Hypothalamus (tissue), 51 donors: ENCODE data around the gene FYB2.

Experiments used
- DNase-seq, 51 donors: peaks; one replicate each; lab custom pipeline; 2025; lab: John Stamatoyannopoulos, UW

The FYB2 gene

GRCh38 chr1:56834137-56834900 lies 15.1 kb upstream of the FYB2 start:
- no peak for DNase-seq

GRCh38 chr1:56833088-56833487 lies 13.9 kb upstream of the FYB2 start:
- no peak for DNase-seq

DNA sequence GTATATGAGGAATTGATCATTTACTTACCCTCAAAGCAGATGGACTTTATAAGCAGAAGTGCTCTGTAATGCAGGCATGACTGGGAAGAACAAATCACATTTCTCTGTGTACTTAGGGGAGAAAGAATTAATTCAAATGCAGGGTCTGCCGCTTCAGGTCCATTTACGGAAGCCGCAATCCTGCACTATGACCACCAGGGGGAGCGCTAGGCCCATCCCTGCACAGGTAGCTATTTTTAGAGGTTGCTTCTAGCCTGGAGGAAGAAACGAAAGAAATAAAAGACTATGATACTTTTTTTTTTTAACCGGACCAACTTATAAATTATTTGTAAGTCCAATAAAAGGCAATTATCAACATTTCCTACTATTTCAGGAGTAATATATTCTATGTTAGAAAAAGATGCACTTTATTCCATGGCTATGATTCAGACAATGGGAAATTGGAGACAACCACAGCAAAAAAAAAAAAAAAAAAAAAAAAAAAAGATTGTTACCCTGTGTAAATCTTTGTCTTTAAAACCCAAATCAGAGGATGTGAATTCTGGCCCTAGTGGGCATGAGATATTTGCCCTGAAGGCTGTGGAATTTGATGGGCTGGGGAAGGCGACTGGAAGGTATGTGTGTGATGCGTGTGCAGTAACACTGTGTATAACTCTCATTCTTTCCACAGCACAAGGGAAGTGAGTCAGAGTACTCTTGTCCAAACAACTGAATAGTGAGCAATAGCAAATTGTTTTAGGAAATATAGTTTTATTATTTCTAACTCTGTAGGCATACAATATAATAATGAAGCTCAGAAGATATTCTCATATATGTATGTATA lies 12.9 kb upstream of the FYB2 start:
- peak in 40 of 51 donors; percentile 2 to 79 (median 32) for DNase-seq

DNA sequence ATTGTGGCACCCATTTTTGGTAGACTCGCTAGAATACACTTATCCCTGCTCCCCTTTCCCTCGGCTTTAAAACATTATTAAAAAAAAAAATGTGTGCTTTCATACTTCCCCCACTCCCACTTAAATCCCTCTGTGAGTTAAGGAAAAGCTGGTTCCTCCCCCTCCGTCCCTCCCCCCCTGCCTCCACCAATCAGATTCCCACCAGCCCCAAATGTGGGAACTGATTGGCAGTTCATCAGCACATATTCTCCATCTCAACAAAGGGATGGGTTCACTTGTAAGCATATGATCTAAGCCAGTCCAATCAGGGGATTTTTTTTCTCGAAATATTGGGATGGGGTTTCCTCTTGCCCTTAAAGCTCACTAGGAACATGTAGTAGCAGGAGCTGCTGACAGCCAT lies 10.8 kb upstream of the FYB2 start:
- DNase-seq = no peak

- DNase-seq = no peak
These were observed 8.5 kb upstream of the FYB2 start for GRCh38 chr1:56827711-56828110.

GRCh38 chr1:56825436-56825835 lies 6.2 kb upstream of the FYB2 start:
- no peak for DNase-seq

DNA sequence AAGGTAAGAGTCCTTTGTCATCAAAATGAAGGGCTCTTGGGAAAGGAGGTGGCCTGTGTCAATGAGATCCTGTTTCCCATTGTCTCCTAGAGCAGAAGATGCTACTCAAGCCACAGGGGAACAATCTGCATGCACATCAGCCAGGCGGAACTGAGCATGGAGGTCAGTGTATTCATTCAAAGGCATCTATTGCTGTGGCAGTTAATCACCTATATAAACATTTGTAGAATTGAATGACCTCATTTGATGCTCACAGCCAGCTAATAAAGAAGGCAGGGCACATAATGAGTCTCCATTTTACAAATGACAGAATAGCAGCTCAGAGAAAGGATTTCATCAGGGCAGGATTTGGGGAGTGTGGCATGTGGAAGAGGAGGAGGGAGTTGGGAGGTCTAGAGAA lies 5.7 kb upstream of the FYB2 start:
- DNase-seq = no peak

- no peak for DNase-seq
These were observed 5.1 kb upstream of the FYB2 start for GRCh38 chr1:56824271-56824670.

GRCh38 chr1:56821462-56821797 lies 2.2 kb upstream of the FYB2 start:
- no peak for DNase-seq

DNA sequence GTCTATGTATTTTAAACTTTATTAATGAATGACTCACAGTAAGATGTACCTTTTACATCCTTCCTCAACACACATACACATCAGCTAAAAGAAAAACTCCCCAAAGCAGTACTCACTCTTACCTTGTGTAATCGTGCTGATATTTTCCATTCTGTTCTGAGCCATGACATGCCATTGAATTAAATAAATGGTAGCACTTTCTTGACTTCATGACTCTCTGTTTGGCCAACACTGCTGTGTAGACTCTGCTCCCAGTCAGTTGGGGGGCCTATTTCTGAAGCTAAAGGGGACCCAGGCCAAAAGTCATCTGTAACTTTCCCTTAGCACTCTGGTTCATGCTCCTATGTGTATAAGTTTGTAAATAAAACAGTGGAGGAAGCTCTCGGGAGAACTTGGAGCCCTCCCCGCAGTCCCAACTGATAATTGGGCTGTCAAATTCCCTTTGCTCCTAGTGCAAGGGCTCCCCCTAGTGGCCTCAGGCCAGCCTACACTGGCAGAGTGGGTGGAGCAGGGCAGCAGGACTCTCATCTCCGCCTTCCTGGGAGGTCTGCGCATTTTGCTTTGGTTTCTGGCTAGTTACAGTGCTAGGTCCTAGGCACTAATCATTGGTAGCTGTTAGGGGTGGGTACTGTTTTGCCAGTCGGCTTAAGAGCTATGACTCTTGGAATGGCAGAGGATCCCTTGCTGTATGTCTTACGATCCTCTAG lies 1.7 kb upstream of the FYB2 start:
- DNase-seq = peak in 43 of 51 donors; percentile 6 to 76 (median 47)

- no peak for DNase-seq
These were observed 1.3 kb downstream of the FYB2 start for GRCh38 chr1:56817716-56818463.

DNA sequence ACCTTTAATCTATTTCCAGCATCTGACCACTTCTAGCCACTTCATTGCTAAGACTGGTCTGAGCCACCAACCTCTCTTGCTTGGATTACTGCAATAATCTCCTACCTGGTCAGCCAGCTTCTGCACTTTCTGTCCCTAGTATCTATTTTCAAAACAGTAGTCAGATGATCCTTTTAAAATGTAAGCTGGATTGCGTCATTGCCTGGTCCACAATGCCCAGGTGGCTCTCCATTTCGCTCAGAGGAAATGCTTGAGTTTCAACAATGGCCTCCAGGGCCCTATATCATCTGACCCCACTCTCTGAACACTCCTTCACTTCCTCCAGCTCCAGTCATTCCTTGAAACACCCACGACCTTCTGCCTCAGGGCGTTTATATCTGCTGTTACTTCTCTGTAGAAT lies 2.3 kb downstream of the FYB2 start:
- DNase-seq = no peak

DNA sequence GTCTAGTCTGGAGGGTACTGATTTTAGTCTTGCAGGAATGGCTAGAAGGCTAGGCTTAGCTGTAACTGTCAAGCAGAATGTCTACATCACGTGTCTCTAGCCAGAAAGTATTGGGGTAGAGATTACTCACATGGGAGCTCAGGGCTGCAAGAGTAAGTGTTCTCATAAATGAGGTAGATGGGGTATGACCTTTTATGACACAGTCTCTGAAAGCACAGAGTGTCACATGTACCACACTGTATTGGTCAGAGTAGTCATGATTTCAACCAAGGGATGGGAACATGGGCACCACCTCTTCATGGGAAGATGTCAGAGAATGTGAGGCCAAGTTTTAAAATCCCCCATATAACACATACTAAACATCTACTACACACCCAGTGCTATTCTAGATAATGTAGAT lies 2.9 kb downstream of the FYB2 start:
- DNase-seq = no peak

GRCh38 chr1:56814205-56814604 lies 5.0 kb downstream of the FYB2 start:
- DNase-seq = no peak

DNA sequence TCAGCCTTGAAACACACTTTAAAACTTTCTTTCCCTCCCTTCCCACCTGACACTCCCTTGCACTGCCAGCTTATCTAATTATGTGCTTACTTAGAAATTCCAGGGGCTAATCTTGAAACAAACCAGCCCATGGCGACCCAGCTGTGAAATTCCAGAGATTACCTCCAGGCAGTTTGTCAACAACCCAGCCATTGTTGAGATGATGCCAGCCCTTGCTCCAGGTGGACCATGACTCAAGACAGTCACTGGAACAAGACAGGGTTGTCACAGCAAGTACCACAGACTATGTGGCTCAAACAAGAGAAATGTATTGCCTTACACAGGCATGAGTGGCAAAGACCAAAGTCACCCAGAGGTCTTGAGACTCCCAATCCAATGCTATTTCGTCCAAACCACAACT lies 7.9 kb downstream of the FYB2 start:
- no peak for DNase-seq

- peak in 31 of 51 donors; percentile 2 to 70 (median 44) for DNase-seq
These were observed 10.8 kb downstream of the FYB2 start for GRCh38 chr1:56808410-56808809.

DNA sequence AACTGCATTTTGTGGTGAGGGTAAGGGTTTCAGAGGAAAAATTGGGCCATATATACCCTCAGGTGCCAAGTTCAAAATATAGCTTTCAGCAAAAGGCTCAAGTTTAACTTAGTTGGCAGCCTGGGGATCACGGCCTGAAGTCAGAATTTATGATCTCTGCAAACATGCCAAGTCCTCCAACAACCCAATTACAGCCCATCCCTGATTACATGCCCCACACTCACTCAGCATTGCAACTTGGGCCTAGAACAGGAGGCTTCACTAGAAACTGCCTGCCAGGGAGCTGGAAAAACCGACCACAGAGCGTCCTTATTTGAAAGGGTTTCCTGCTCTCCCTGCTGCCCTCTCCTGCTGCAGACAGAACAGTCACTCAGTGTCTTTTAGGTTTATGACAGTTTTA lies 12.4 kb downstream of the FYB2 start:
- DNase-seq = peak in 5 of 51 donors; percentile 2 to 7 (median 4)

DNA sequence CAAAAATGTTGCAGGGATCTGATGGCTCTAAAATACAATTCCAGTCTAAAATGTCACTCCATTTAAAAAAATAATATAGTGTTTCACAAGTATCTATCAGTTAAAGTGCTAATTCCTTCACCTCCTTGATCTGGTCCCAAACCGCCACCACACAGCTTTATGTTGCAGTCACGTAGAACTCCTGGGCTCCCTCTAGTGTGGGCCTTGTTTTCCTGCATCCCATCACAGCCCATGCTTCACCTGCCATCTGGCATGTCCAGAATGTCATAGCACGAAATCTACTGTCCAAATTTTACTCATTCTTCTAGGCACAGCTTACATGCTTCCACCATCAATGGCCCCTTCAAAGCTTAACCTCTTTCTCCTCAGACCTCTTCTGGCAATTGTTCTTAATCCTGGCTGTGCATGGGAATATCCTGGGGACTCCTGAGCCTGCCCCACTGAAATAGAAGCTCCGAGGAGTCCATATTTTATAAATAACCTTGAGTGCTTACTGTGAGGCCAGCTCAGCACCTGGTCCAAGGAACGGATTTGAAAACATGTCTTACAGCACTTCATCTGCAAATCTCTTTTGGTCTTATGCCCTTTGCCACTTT lies 15.5 kb downstream of the FYB2 start:
- DNase-seq = peak in 1 of 51 donors; percentile 4

DNA sequence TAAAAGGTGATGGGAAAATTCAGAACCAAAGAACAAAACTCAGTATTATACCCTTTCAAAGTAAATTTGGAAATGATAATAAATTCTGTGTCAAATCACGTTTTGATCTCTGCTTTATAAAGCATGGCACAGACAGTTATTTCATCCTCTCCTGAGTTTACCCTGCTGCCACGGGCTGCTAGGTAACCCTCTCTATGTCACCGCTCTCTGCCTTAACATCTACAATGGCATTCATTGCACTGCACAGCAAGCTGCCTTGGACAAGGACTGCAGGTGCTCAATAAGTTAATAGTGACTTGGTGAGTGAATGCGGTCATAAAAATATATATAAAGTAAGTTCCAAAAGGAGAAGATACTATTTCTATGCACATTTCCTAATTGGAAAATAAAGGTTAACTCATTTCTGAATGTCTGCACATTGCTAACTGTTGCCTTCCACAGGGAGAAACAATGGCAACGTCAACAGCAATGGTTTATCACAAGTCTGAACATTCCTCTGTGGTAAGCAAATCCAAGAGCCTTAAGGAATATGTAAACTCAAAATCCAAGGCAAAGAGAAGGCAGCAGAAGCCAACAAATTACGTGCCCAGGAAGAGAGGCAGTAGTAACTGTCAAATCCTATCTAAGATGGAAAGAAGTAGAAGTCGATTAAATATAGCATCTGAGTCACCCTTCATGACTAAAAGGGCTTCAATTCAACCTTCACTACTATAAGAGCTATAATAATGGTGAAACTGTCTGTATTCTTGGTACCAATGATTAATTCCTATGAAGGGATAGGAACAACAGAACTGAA lies 19.4 kb downstream of the FYB2 start:
- DNase-seq = no peak
